ENCODE measurements around the gene C1QTNF6.

C1QTNF6 gene

GRCh38 chr22:37210041-37210803, 22.2 kb upstream of the C1QTNF6 start:
- no peak for DNase-seq (ENCODE audit: low read depth, low spot score)
- TF ChIP-seq SUZ12 (IDR thresholded peaks at IDR 0.05; ENCODE audit: extremely low read depth, insufficient read depth, insufficient read length) (no peak), ZNF274 (IDR thresholded peaks at IDR 0.05; ENCODE audit: low read depth, low read length) (no peak), YY1 (IDR thresholded peaks at IDR 0.05; ENCODE audit: insufficient read depth, insufficient read length) (no peak)
- Histone ChIP-seq H3K9ac (ENCODE audit: insufficient read length, low read depth) (no peak overlapping the region), H3K4me1 (ENCODE audit: insufficient read depth, insufficient read length) (peaks cover 5% of the 10 kb centered on the region), H3K36me3 (ENCODE audit: insufficient read depth, insufficient read length, low read length) (no peaks in the 10 kb centered on the region), H3K4me3 (ENCODE audit: insufficient read length, low read depth) (no peak overlapping the region), H3K9me3 (ENCODE audit: insufficient read depth, low read length) (no peaks in the 10 kb centered on the region), H3K27me3 (ENCODE audit: insufficient read depth, insufficient read length) (peaks cover 9% of the 10 kb centered on the region)

GRCh38 chr22:37209140-37209845, 21.2 kb upstream of the C1QTNF6 start:
- Histone ChIP-seq H3K9ac (ENCODE audit: insufficient read length, low read depth) (no peak overlapping the region), H3K4me3 (ENCODE audit: insufficient read length, low read depth) (no peak overlapping the region), H3K9me3 (ENCODE audit: insufficient read depth, low read length) (no peaks in the 10 kb centered on the region), H3K36me3 (ENCODE audit: insufficient read depth, insufficient read length, low read length) (no peaks in the 10 kb centered on the region), H3K27me3 (ENCODE audit: insufficient read depth, insufficient read length) (peaks cover 9% of the 10 kb centered on the region), H3K4me1 (ENCODE audit: insufficient read depth, insufficient read length) (peaks cover 5% of the 10 kb centered on the region)
- DNase-seq (ENCODE audit: low read depth, low spot score) = no peak
- no peak for TF ChIP-seq SUZ12 (IDR thresholded peaks at IDR 0.05; ENCODE audit: extremely low read depth, insufficient read depth, insufficient read length)
- no peak for TF ChIP-seq YY1 (IDR thresholded peaks at IDR 0.05; ENCODE audit: insufficient read depth, insufficient read length)
- no peak for TF ChIP-seq ZNF274 (IDR thresholded peaks at IDR 0.05; ENCODE audit: low read depth, low read length)

GRCh38 chr22:37208401-37209139, 20.5 kb upstream of the C1QTNF6 start:
- H3K4me1 ChIP-seq (ENCODE audit: insufficient read depth, insufficient read length) = peaks cover 5% of the 10 kb centered on the region
- no peak overlapping the region for H3K9ac ChIP-seq (ENCODE audit: insufficient read length, low read depth)
- no peak overlapping the region for H3K4me3 ChIP-seq (ENCODE audit: insufficient read length, low read depth)
- H3K36me3 ChIP-seq (ENCODE audit: insufficient read depth, insufficient read length, low read length) = no peaks in the 10 kb centered on the region
- TF ChIP-seq YY1 (IDR thresholded peaks at IDR 0.05; ENCODE audit: insufficient read depth, insufficient read length) (no peak), ZNF274 (IDR thresholded peaks at IDR 0.05; ENCODE audit: low read depth, low read length) (no peak), SUZ12 (IDR thresholded peaks at IDR 0.05; ENCODE audit: extremely low read depth, insufficient read depth, insufficient read length) (no peak)
- H3K27me3 ChIP-seq (ENCODE audit: insufficient read depth, insufficient read length) = peaks cover 9% of the 10 kb centered on the region
- no peaks in the 10 kb centered on the region for H3K9me3 ChIP-seq (ENCODE audit: insufficient read depth, low read length)
- no peak for DNase-seq (ENCODE audit: low read depth, low spot score)

DNA sequence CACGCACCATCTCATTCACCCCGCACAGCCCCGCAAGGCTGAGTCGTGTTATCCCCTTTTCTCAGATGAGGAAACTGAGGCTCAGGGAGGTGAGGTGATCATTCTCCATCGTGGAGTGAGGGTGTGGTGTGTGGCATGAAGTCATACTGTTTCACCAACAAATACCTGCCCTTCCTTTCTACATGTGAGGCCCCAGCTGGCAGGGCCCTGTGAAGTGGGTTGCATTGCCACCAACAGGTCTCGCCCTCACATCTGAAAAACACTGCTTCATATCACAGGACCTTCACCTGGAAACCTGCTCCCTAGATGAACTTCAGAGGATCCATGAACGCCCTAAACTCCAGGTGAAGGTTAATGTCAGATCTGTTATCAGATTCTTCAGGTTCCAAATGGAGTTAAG, 19.9 kb upstream of the C1QTNF6 start:
- DNase-seq (ENCODE audit: low read depth, low spot score) = no peak
- Histone ChIP-seq H3K36me3 (ENCODE audit: insufficient read depth, insufficient read length, low read length) (no peaks in the 10 kb centered on the region), H3K4me1 (ENCODE audit: insufficient read depth, insufficient read length) (peaks cover 5% of the 10 kb centered on the region), H3K27me3 (ENCODE audit: insufficient read depth, insufficient read length) (peaks cover 6% of the 10 kb centered on the region), H3K9ac (ENCODE audit: insufficient read length, low read depth) (no peak overlapping the region), H3K4me3 (ENCODE audit: insufficient read length, low read depth) (no peak overlapping the region), H3K9me3 (ENCODE audit: insufficient read depth, low read length) (no peaks in the 10 kb centered on the region)
- TF ChIP-seq ZNF274 (IDR thresholded peaks at IDR 0.05; ENCODE audit: low read depth, low read length) = no peak
- no peak for TF ChIP-seq YY1 (IDR thresholded peaks at IDR 0.05; ENCODE audit: insufficient read depth, insufficient read length)
- TF ChIP-seq SUZ12 (IDR thresholded peaks at IDR 0.05; ENCODE audit: extremely low read depth, insufficient read depth, insufficient read length) = no peak

DNA sequence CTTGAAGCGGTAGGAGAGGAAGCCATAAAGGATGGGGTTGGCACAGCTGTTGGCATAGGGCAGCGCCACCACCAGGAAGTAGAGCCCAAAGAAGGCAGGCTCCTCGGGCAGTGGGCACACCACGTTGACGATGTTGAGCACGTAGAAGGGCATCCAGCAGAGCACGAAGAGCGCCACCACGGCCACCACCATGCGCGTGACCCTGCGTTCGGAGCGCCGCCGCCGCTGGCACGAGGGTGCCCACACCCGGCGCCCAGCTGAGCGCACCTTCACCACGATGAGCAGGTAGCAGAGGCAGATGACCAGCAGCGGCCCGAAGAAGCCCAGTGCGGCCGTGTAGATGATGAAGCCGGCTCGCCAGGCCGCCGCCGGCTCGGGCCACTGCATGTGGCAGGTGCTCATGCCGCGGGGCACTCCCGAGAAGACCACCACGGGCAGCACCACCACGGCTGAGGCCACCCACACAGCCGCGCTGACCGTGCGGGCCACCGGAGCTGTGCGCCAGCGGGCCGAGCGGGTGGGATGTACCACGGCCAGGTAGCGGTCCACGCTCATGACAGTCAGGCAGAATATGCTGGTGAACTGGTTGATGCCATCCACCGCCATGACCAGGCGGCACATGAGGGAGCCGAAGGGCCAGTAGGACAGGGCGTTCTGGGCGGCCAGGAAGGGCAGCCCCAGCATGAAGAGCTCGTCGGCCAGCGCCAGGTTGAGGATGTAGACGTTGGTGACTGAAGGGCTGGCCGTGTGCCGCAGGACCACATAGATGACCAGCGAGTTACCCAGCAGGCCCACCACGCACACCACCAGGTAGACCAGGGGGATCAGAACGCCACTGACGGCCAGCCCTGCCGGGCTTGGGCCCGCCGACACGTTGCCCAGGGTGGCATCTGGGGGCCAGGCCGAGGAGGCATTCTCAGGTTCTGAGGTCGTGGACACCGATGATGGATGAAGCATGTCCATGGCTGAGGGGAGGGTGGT, 19.1 kb upstream of the C1QTNF6 start:
- DNase-seq (ENCODE audit: low read depth, low spot score) = no peak
- Histone ChIP-seq H3K9ac (ENCODE audit: insufficient read length, low read depth) (no peak overlapping the region), H3K36me3 (ENCODE audit: insufficient read depth, insufficient read length, low read length) (no peaks in the 10 kb centered on the region), H3K4me3 (ENCODE audit: insufficient read length, low read depth) (no peak overlapping the region), H3K27me3 (ENCODE audit: insufficient read depth, insufficient read length) (peaks cover 2% of the 10 kb centered on the region), H3K4me1 (ENCODE audit: insufficient read depth, insufficient read length) (peaks cover 3% of the 10 kb centered on the region), H3K9me3 (ENCODE audit: insufficient read depth, low read length) (no peaks in the 10 kb centered on the region)
- no peak for TF ChIP-seq SUZ12 (IDR thresholded peaks at IDR 0.05; ENCODE audit: extremely low read depth, insufficient read depth, insufficient read length)
- TF ChIP-seq YY1 (IDR thresholded peaks at IDR 0.05; ENCODE audit: insufficient read depth, insufficient read length) = no peak
- no peak for TF ChIP-seq ZNF274 (IDR thresholded peaks at IDR 0.05; ENCODE audit: low read depth, low read length)

DNA sequence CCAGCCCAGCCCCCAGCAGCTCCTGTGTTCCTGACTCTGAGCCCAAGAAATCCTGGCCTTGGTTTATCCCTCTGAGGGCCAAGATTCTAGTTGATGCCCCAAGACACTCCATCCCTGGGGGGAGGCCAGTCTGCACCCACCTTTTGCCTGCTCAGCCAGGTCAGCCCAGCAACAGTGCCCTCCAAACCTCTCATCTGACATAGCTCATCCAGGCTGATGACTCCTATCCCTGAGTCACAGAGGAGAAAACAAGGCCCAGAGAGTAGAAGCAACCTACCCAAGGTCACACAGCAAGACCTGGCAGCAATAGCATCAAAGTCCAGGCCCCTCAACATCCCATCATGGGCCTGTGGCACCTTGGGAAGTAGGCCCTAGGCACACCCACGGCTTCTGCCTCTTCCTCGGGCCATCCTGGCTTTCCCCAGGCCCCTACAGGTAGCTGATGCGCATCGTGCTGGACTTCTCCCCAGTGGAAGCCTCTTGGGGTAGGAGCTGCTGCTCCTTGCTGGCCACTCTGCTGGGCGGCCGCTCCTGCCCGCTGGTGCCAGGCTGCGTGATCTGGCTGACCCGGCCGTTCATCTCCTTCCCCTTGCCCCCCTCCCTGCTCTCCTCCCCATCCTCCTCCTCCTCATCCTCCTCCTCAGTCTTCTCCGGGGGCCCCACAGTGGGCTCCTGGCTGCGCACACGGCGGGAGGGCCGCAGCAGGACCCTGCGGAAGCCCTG, 18.2 kb upstream of the C1QTNF6 start:
- DNase-seq (ENCODE audit: low read depth, low spot score) = no peak

More for the DNA sequence above, 18.2 kb upstream of the C1QTNF6 start:
- Histone ChIP-seq H3K9me3 (ENCODE audit: insufficient read depth, low read length) (no peaks in the 10 kb centered on the region), H3K4me1 (ENCODE audit: insufficient read depth, insufficient read length) (peaks cover 2% of the 10 kb centered on the region), H3K9ac (ENCODE audit: insufficient read length, low read depth) (no peak overlapping the region), H3K4me3 (ENCODE audit: insufficient read length, low read depth) (no peak overlapping the region), H3K27me3 (ENCODE audit: insufficient read depth, insufficient read length) (peaks cover 2% of the 10 kb centered on the region), H3K36me3 (ENCODE audit: insufficient read depth, insufficient read length, low read length) (no peaks in the 10 kb centered on the region)
- TF ChIP-seq SUZ12 (IDR thresholded peaks at IDR 0.05; ENCODE audit: extremely low read depth, insufficient read depth, insufficient read length) = no peak
- no peak for TF ChIP-seq YY1 (IDR thresholded peaks at IDR 0.05; ENCODE audit: insufficient read depth, insufficient read length)
- no peak for TF ChIP-seq ZNF274 (IDR thresholded peaks at IDR 0.05; ENCODE audit: low read depth, low read length)
